CD4-positive, alpha-beta T cell treated with Interferon alpha-2 for 1 hour (primary cell): ENCODE data around the gene MICU2.

Experiments used
- DNase-seq, 2 donors: peaks; one replicate each; pipeline ENCODE4 v3.0.0-alpha.2; 2020 to 2022

The MICU2 gene

GRCh38 chr13:21542563-21542962, 61.4 kb downstream of the MICU2 start:
- no peak for DNase-seq

- DNase-seq, result no peak
Observed at GRCh38 chr13:21541980-21542379, 62.0 kb downstream of the MICU2 start.

- no peak for DNase-seq
Observed at GRCh38 chr13:21541271-21541670, 62.7 kb downstream of the MICU2 start.

GRCh38 chr13:21539687-21540086, 64.3 kb downstream of the MICU2 start:
- DNase-seq, result no peak

GRCh38 chr13:21538753-21539152, 65.2 kb downstream of the MICU2 start:
- DNase-seq, result no peak

GRCh38 chr13:21538280-21538679, 65.7 kb downstream of the MICU2 start:
- no peak for DNase-seq

GRCh38 chr13:21537105-21537504, 66.9 kb downstream of the MICU2 start:
- no peak for DNase-seq

GRCh38 chr13:21534760-21535159, 69.2 kb downstream of the MICU2 start:
- DNase-seq, result no peak

- DNase-seq, result no peak
Observed at GRCh38 chr13:21531455-21531854, 72.5 kb downstream of the MICU2 start.

- no peak for DNase-seq
Observed at GRCh38 chr13:21530656-21531055, 73.3 kb downstream of the MICU2 start.

- DNase-seq, result no peak
Observed at GRCh38 chr13:21529146-21529893, 74.7 kb downstream of the MICU2 start.

GRCh38 chr13:21528616-21529015, 75.4 kb downstream of the MICU2 start:
- no peak for DNase-seq

GRCh38 chr13:21526707-21527540, 77.0 kb downstream of the MICU2 start:
- DNase-seq, result no peak

GRCh38 chr13:21522847-21523246, 81.1 kb downstream of the MICU2 start:
- no peak for DNase-seq

- no peak for DNase-seq
Observed at GRCh38 chr13:21522130-21522529, 81.8 kb downstream of the MICU2 start.

GRCh38 chr13:21518617-21519144, 85.3 kb downstream of the MICU2 start:
- no peak for DNase-seq

- no peak for DNase-seq
Observed at GRCh38 chr13:21517576-21517975, 86.4 kb downstream of the MICU2 start.

- DNase-seq, result no peak
Observed at GRCh38 chr13:21516805-21517204, 87.2 kb downstream of the MICU2 start.

GRCh38 chr13:21511849-21512248, 92.1 kb downstream of the MICU2 start:
- DNase-seq, result no peak

- no peak for DNase-seq
Observed at GRCh38 chr13:21504379-21504778, 99.6 kb downstream of the MICU2 start.

- no peak for DNase-seq
Observed at GRCh38 chr13:21501686-21502085, 102.3 kb downstream of the MICU2 start.

GRCh38 chr13:21486322-21486721, 117.6 kb downstream of the MICU2 start:
- DNase-seq, result no peak

- no peak for DNase-seq
Observed at GRCh38 chr13:21483748-21484147, 120.2 kb downstream of the MICU2 start.

- no peak for DNase-seq
Observed at GRCh38 chr13:21481359-21481758, 122.6 kb downstream of the MICU2 start.
